Measurements from ENCODE around the gene IFI44. TPM values are rescaled to one million over a fixed set of nuclear protein-coding genes. Genes with fewer than 3 reads are reported as not detected.

IFI44 gene
- total and polyA plus RNA-seq, 9 of the 15 experiments (the other 6 are each of a cell fraction or from before 2014, with no cell fraction given): 0.11 TPM; not detected in 8

DNA sequence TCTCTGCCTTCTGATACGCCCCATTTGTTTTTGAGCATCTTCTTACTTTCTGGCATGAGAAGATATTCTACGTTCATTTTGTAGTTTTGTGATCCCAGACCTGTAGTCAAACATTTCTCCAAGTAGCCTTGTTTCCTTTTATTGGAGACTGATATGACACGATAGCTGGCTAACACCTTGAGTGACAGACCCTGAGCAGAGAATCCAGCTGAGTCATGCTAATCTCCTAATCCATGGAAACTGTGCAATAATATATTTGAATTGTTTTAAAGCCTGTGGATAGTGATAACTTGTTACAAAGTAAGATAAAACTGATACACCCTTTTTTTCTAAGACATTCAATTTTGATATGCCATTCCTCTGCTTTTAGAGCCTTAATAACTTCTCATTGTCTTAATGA, 30.6 kb upstream of the IFI44 start (continued):
- TF ChIP-seq, protein P1, sequence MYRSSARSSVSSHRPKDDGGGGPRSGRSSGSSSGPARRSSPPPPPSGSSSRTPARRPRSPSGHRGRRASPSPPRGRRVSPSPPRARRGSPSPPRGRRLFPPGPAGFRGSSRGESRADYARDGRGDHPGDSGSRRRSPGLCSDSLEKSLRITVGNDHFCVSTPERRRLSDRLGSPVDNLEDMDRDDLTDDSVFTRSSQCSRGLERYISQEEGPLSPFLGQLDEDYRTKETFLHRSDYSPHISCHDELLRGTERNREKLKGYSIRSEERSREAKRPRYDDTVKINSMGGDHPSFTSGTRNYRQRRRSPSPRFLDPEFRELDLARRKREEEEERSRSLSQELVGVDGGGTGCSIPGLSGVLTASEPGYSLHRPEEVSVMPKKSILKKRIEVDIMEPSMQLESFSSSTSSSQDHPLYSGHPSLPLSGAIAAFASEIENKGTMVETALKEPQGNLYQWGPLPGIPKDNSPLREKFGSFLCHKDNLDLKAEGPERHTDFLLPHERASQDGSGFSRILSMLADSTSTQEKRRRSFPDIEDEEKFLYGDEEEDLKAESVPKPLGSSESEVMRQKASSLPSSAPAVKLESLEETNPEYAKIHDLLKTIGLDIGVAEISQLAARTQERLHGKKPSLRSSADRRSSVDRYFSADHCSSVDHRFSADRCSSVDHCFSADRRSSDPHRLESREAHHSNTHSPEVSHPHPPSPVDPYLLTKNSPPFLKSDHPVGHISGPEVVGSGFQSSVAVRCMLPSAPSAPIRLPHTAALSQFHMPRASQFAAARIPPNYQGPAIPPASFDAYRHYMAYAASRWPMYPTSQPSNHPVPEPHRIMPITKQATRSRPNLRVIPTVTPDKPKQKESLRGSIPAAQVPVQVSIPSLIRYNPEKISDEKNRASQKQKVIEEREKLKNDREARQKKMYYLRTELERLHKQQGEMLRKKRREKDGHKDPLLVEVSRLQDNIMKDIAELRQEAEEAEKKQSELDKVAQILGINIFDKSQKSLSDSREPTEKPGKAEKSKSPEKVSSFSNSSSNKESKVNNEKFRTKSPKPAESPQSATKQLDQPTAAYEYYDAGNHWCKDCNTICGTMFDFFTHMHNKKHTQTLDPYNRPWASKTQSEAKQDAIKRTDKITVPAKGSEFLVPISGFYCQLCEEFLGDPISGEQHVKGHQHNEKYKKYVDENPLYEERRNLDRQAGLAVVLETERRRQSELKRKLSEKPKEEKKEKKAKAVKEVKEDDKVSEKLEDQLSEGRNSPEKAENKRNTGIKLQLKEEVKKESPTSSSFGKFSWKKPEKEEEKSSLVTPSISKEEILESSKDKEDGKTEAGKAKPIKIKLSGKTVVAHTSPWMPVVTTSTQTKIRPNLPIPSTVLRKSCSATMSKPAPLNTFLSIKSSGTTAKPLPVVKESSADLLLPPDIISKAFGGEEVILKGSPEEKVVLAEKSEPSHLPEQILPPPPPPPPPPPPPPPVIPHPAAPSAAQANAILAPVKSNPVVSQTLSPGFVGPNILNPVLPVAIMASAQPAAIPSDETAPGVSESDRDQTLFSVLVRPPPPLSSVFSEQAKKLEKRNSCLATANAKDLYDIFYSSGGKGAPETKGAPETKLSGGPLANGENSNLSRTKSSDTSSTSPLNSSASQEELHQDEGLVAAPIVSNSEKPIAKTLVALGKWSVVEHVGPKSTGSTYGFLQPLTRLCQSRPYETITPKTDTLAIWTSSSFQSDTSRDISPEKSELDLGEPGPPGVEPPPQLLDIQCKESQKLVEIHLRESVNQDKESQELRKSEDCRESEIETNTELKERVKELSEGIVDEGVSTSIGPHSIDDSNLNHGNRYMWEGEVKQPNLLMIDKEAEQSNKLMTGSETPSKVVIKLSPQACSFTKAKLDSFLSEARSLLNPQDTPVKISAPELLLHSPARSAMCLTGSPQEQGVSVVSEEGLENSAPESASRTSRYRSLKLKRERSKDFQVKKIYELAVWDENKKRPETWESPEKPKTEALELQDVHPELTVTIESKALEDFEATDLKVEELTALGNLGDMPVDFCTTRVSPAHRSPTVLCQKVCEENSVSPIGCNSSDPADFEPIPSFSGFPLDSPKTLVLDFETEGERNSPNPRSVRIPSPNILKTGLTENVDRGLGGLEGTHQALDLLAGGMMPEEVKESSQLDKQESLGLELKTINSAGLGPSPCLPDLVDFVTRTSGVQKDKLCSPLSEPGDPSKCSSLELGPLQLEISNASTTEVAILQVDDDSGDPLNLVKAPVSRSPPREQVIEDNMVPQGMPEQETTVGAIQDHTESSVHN (IDR thresholded peaks at IDR 0.05; ENCODE audit: borderline replicate concordance in 1 of 2, low read depth in 1 of 2): no peak
- TF ChIP-seq, protein P2, sequence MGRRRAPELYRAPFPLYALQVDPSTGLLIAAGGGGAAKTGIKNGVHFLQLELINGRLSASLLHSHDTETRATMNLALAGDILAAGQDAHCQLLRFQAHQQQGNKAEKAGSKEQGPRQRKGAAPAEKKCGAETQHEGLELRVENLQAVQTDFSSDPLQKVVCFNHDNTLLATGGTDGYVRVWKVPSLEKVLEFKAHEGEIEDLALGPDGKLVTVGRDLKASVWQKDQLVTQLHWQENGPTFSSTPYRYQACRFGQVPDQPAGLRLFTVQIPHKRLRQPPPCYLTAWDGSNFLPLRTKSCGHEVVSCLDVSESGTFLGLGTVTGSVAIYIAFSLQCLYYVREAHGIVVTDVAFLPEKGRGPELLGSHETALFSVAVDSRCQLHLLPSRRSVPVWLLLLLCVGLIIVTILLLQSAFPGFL (CRISPR knock-in tag; IDR thresholded peaks at IDR 0.05): no peak
- TF ChIP-seq FOXA3 (CRISPR knock-in tag; conservative IDR thresholded peaks at IDR 0.05 in 1 of 2, IDR thresholded peaks at IDR 0.05 in 1 of 2) (no peak), KAT2B (IDR thresholded peaks at IDR 0.05; ENCODE audit: low read depth, low read length) (no peak), FOXK1 (CRISPR knock-in tag; IDR thresholded peaks at IDR 0.05; ENCODE audit: borderline replicate concordance) (no peak), ZNF384 (IDR thresholded peaks at IDR 0.05; ENCODE audit: low read depth, low read length) (no peak), MAFG (tag; conservative IDR thresholded peaks at IDR 0.05) (peak; percentile 17; the same call in 1 of the 2 replicates)

Measured in K562 (cell line).